ENCODE results near the gene AGAP1. TPM values are rescaled to one million over a fixed set of nuclear protein-coding genes. Genes with fewer than 3 reads are reported as not detected.

The AGAP1 gene
- total RNA-seq, 1 experiment from 2014 or later = 25.8 TPM

GRCh38 chr2:235600926-235601325, 107.1 kb downstream of the AGAP1 start:
- no peaks in the 10 kb centered on the region for H3K23me2 ChIP-seq (ENCODE audit: insufficient read length, low read depth, low read length, poor library complexity, severe bottlenecking)
- no peak overlapping the region for H3K4ac ChIP-seq (ENCODE audit: low read depth, low read length)
- peaks cover 0 to 8% of the 10 kb centered on the region in 2 experiments; a peak in 3 of 5 replicates for H3K9me3 Mint-ChIP-seq
- H4K91ac ChIP-seq (ENCODE audit: insufficient read length, low read depth, low read length) = peak overlapping the region; percentile 58
- H2BK5ac ChIP-seq (ENCODE audit: insufficient read length, low read length) = no peak overlapping the region
- H4K20me1 ChIP-seq (ENCODE audit: control insufficient read depth, insufficient read depth, insufficient read length) = no peaks in the 10 kb centered on the region
- H3K14ac ChIP-seq (ENCODE audit: insufficient read depth, low read length) = peak overlapping the region; percentile 13; the same call in 1 of the 2 replicates
- H3K4me1 Mint-ChIP-seq = peaks cover 20 to 31% of the 10 kb centered on the region in 2 experiments
- H3K9me3 ChIP-seq (ENCODE audit: control insufficient read depth, low read depth, low read length) = no peaks in the 10 kb centered on the region
- TF ChIP-seq, protein P1, sequence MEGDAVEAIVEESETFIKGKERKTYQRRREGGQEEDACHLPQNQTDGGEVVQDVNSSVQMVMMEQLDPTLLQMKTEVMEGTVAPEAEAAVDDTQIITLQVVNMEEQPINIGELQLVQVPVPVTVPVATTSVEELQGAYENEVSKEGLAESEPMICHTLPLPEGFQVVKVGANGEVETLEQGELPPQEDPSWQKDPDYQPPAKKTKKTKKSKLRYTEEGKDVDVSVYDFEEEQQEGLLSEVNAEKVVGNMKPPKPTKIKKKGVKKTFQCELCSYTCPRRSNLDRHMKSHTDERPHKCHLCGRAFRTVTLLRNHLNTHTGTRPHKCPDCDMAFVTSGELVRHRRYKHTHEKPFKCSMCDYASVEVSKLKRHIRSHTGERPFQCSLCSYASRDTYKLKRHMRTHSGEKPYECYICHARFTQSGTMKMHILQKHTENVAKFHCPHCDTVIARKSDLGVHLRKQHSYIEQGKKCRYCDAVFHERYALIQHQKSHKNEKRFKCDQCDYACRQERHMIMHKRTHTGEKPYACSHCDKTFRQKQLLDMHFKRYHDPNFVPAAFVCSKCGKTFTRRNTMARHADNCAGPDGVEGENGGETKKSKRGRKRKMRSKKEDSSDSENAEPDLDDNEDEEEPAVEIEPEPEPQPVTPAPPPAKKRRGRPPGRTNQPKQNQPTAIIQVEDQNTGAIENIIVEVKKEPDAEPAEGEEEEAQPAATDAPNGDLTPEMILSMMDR (conservative IDR thresholded peaks at IDR 0.05) = no peak
- H3K27ac ChIP-seq (ENCODE audit: insufficient read length, low read depth, low read length) = no peak overlapping the region
- no peak overlapping the region for H2BK120ac ChIP-seq (ENCODE audit: low read depth, low read length, poor library complexity, severe bottlenecking)
- no peak overlapping the region for H2BK12ac ChIP-seq (ENCODE audit: insufficient read length, low read depth, low read length)
- H3K36me3 Mint-ChIP-seq (ENCODE audit: insufficient read depth in 1 of 3, low read depth in 3 of 3) = peaks cover 4 to 8% (median 5%) of the 10 kb centered on the region in 3 experiments; a peak in 6 of 7 replicates
- H2BK20ac ChIP-seq (ENCODE audit: low read depth, low read length, poor library complexity, severe bottlenecking) = no peak overlapping the region
- H3K9ac ChIP-seq (ENCODE audit: extremely low read depth, insufficient read length, low read length) = no peak overlapping the region
- no peak overlapping the region for H3T11ph ChIP-seq (ENCODE audit: low read length)
- no peak overlapping the region for H3K18ac ChIP-seq (ENCODE audit: insufficient read length, low read depth, low read length)
- H3K4me2 ChIP-seq (ENCODE audit: insufficient read depth, insufficient read length, low read length) = no peak overlapping the region
- no peak overlapping the region for H3K56ac ChIP-seq (ENCODE audit: insufficient read length, low read depth, low read length)
- no peak overlapping the region for H3K23ac ChIP-seq (ENCODE audit: insufficient read length, low read depth, low read length)
- peaks cover 7% of the 10 kb centered on the region for H3K79me1 ChIP-seq (ENCODE audit: insufficient read depth, low read depth, low read length, poor library complexity, severe bottlenecking)
- no peak overlapping the region for H2BK15ac ChIP-seq (ENCODE audit: low read depth, low read length)
- H4K5ac ChIP-seq (ENCODE audit: insufficient read length, low read depth, low read length) = no peak overlapping the region
- no CpG with 5 or more reads among the region's 5 CpGs for WGBS (ENCODE audit: extremely low coverage, insufficient read length, low lambda C conversion rate)
- H4K8ac ChIP-seq (replicated peaks; ENCODE audit: insufficient read length, low read depth, low read length) = no peak overlapping the region
- no peak overlapping the region; a peak in 1 of 7 replicates for H3K27ac Mint-ChIP-seq
- H3K4me3 Mint-ChIP-seq = no peak overlapping the region
- no peaks in the 10 kb centered on the region for H3K27me3 ChIP-seq (ENCODE audit: insufficient read depth, low read length)
- no peaks in the 10 kb centered on the region for H3K4me1 ChIP-seq (ENCODE audit: insufficient read depth, low read length)
- H3K79me2 ChIP-seq (ENCODE audit: insufficient read depth, low read length) = peaks cover 3% of the 10 kb centered on the region; the same call in 1 of the 2 replicates
- no peak overlapping the region for H2AK5ac ChIP-seq (ENCODE audit: insufficient read length, low read length)
- H3K27me3 Mint-ChIP-seq (ENCODE audit: low read depth) = no peaks in the 10 kb centered on the region; the same call in 1 of the 2 replicates
- H2AFZ ChIP-seq (ENCODE audit: low read length) = no peak overlapping the region
- no peak for DNase-seq

Data from H9 (cell line).